Esophagus muscularis mucosa (tissue), 4 donors: ENCODE measurements around the gene RNF217. TPM values are rescaled to one million over a fixed set of nuclear protein-coding genes. Genes with fewer than 3 reads are reported as not detected.

Experiments
- DNase-seq: peaks from one replicate; pipeline ENCODE4 v3.0.0-alpha.2; 2017; ENCODE audit errors: extremely low spot score
- H3K27ac ChIP-seq, 4 donors: fragments of 200-600 bp; sonication (generic); replicated peaks in 1 of 4; 1 replicate in 3 of 4; 2 replicates in 1 of 4; pipeline ENCODE4 v1.5.1; 2016 to 2019; ENCODE audit warnings: mild to moderate bottlenecking in 1 of 4
- H3K27me3 ChIP-seq, 4 donors: fragments of 200-600 bp; sonication (generic); one replicate each; pipeline versions ENCODE4 v1.5.1 to v1.6.0; 2016 to 2019
- H3K36me3 ChIP-seq, 4 donors: fragments of 200-600 bp; sonication (generic); one replicate each; pipeline ENCODE4 v1.5.1; 2016 to 2019
- H3K4me1 ChIP-seq, 4 donors: fragments of 200-600 bp; sonication (generic); one replicate each; pipeline ENCODE4 v1.5.1; 2016 to 2019
- H3K4me3 ChIP-seq, 4 donors: fragments of 200-600 bp; sonication (generic); 1 replicate in 2 of 4; 2 replicates in 2 of 4; pipeline ENCODE4 v1.5.1; 2016 to 2019; ENCODE audit warnings: mild to moderate bottlenecking in 4 of 4, moderate library complexity in 1 of 4
- H3K9me3 ChIP-seq, 4 donors: fragments of 200-600 bp; sonication (generic); 1 replicate in 3 of 4; 2 replicates in 1 of 4; pipeline ENCODE4 v1.5.1; 2016 to 2019
- CTCF ChIP-seq, 3 experiments: fragments of 200-600 bp in 2 of 3; fragments of 450-650 bp in 1 of 3; sonication (generic) in 2 of 3; IDR thresholded peaks; one replicate each; pipeline ENCODE4 v1.5.1; 2017 to 2019; ENCODE audit warnings: antibody characterized with exemption in 3 of 3, mild to moderate bottlenecking in 2 of 3, moderate library complexity in 1 of 3
- EP300 ChIP-seq: sonication (generic); formaldehyde crosslinking; IDR thresholded peaks from one replicate; pipeline ENCODE4 v1.6.1; 2017; ENCODE audit warnings: antibody characterized with exemption
- POLR2A ChIP-seq: fragments of 450-650 bp; IDR thresholded peaks from one replicate; pipeline ENCODE4 v1.6.1; 2017; ENCODE audit warnings: antibody characterized with exemption, moderate library complexity, mild to moderate bottlenecking, low read depth
- POLR2AphosphoS5 ChIP-seq, 2 donors: sonication (generic); formaldehyde crosslinking; IDR thresholded peaks; one replicate each; pipeline ENCODE4 v1.6.1; 2017; ENCODE audit warnings: antibody characterized with exemption in 2 of 2
- whole genome bisulfite sequencing: methylation state at CpG from one replicate; pipeline ENCODE4 v1.1.5; 2018; 5-methylcytosine and 5-hydroxymethylcytosine counted together
- intact Hi-C: fragments of 100-400 bp; cut with DNase I; formaldehyde crosslinking; loops from one replicate; pipeline ENCODE4 v1.15.1; 2023
- total RNA-seq, 4 donors: library from RNA; depleted of rRNA; stranded (reverse); fragments of >200 nt; gene quantifications; one replicate each; pipeline versions ENCODE4 v1.1.0 to v1.2.1, GENCODE V29; 2016

The RNF217 gene
- total RNA-seq, 4 donors from 2014 or later, result 20.0 to 34.9 (median 23.2) TPM

- Histone ChIP-seq H3K4me3 (no peak overlapping the region), H3K27me3 (no peaks in the 10 kb centered on the region), H3K9me3 (no peaks in the 10 kb centered on the region), H3K27ac (no peak overlapping the region), H3K36me3 (no peaks in the 10 kb centered on the region), H3K4me1 (no peaks in the 10 kb centered on the region)
- TF ChIP-seq POLR2A (no peak), CTCF (IDR thresholded peaks at IDR 0.05) (no peak), EP300 (no peak), POLR2AphosphoS5 (IDR thresholded peaks at IDR 0.05) (no peak)
- intact Hi-C loops, result no loop called here
- WGBS, result 86% methylated on average over 1 of the region's 1 CpG
- no peak for DNase-seq
Observed at GRCh38 chr6:124943658-124944057, 18.6 kb upstream of the RNF217 start.

- intact Hi-C loops, result no loop called here
- no peaks in the 10 kb centered on the region for H3K4me1 ChIP-seq
- no peaks in the 10 kb centered on the region for H3K9me3 ChIP-seq
- no peaks in the 10 kb centered on the region for H3K36me3 ChIP-seq
- 82% methylated on average over 2 of the region's 2 CpGs for WGBS
- DNase-seq, result no peak
- TF ChIP-seq CTCF (IDR thresholded peaks at IDR 0.05), result no peak
- TF ChIP-seq POLR2AphosphoS5 (IDR thresholded peaks at IDR 0.05), result no peak
- TF ChIP-seq EP300, result no peak
- no peak for TF ChIP-seq POLR2A
- H3K27ac ChIP-seq, result no peak overlapping the region
- H3K4me3 ChIP-seq, result no peak overlapping the region
- no peaks in the 10 kb centered on the region for H3K27me3 ChIP-seq
Observed at GRCh38 chr6:124947971-124948451, 14.2 kb upstream of the RNF217 start.

- no peak for DNase-seq
- TF ChIP-seq CTCF (IDR thresholded peaks at IDR 0.05), result no peak
- TF ChIP-seq EP300, result no peak
- no peak for TF ChIP-seq POLR2A
- TF ChIP-seq POLR2AphosphoS5 (IDR thresholded peaks at IDR 0.05), result no peak
- no peaks in the 10 kb centered on the region for H3K36me3 ChIP-seq
- H3K9me3 ChIP-seq, result no peaks in the 10 kb centered on the region
- no peak overlapping the region for H3K4me3 ChIP-seq
- no peaks in the 10 kb centered on the region for H3K4me1 ChIP-seq
- no peak overlapping the region for H3K27ac ChIP-seq
- intact Hi-C loops, result no loop called here
- no peaks in the 10 kb centered on the region for H3K27me3 ChIP-seq
- 88% methylated on average over 3 of the region's 3 CpGs for WGBS
Observed at GRCh38 chr6:124949706-124950105, 12.5 kb upstream of the RNF217 start.

GRCh38 chr6:124953808-124954207 is 8.4 kb upstream of the RNF217 start:
- peaks cover 0 to 11% (median 2%) of the 10 kb centered on the region in 4 donors for H3K4me1 ChIP-seq
- H3K36me3 ChIP-seq, result no peaks in the 10 kb centered on the region
- no peaks in the 10 kb centered on the region for H3K27me3 ChIP-seq
- 98% methylated on average over 1 of the region's 1 CpG for WGBS
- no peak overlapping the region for H3K27ac ChIP-seq
- H3K4me3 ChIP-seq, result no peak overlapping the region
- intact Hi-C loops, result no loop called here
- no peak for TF ChIP-seq POLR2AphosphoS5 (IDR thresholded peaks at IDR 0.05)
- TF ChIP-seq EP300, result no peak
- no peak for TF ChIP-seq POLR2A
- TF ChIP-seq CTCF (IDR thresholded peaks at IDR 0.05), result no peak
- no peak for DNase-seq
- H3K9me3 ChIP-seq, result no peaks in the 10 kb centered on the region
